GM19395 (cell line): ENCODE measurements around the gene HOXC4.

Source experiments
- ATAC-seq: cut with Tn5 transposase; IDR thresholded peaks from one replicate; pipeline ENCODE4 v1.9.1; 2021; ENCODE audit warnings: mild to moderate bottlenecking, moderate library complexity; ENCODE audit not compliant: unreplicated experiment

The HOXC4 gene

DNA sequence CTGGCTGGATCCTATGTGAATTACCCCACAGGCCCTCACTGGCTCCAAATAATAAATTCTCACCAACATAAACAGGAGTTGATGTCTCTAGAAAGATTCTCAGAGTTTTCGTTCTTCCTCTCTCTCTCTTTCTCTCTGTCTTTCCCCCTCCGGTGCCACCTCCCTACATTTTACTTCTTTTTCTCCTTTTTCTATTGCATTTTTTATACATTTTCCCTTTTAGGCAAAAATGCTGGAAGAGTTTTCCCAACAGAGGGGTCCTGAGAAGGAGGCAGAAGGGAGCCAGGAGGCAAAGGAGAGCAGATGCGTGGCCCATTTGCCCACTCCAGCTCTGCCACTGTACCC lies 26.2 kb upstream of the HOXC4 start:
- no peak for ATAC-seq

DNA sequence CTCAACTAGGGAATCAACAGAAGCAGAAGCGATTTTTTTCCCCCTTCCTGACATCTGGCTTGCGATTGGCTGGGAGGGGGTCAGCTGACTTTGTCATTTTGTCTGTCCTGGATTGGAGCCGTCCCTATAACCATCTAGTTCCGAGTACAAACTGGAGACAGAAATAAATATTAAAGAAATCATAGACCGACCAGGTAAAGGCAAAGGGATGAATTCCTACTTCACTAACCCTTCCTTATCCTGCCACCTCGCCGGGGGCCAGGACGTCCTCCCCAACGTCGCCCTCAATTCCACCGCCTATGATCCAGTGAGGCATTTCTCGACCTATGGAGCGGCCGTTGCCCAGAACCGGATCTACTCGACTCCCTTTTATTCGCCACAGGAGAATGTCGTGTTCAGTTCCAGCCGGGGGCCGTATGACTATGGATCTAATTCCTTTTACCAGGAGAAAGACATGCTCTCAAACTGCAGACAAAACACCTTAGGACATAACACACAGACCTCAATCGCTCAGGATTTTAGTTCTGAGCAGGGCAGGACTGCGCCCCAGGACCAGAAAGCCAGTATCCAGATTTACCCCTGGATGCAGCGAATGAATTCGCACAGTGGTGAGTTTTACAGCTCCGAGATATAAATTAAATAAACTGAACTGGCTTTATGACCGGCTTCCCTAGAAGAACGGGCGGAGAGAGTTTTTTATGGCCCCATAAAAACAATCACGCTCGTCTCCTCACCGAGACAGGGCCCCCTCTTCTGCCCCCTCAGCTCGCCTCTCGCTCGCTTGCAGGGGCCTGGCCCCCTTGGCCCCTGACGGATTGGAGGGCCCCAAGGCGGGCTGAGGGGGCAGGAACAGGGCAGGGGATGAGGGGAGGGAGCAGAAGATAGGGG lies 25.1 kb upstream of the HOXC4 start, which contains the start of gene HOXC6:
Gene HOXC6 (plus strand): TSS at position 127 of the 888 bp plus-strand sequence. CDS start 82 bp downstream, at position 209.
- ATAC-seq: no peak

- ATAC-seq: no peak
These were observed 23.9 kb upstream of the HOXC4 start for GRCh38 chr12:54029529-54030441.

- ATAC-seq: no peak
These were observed 23.2 kb upstream of the HOXC4 start for GRCh38 chr12:54030442-54030801.

GRCh38 chr12:54030889-54031471 lies 22.7 kb upstream of the HOXC4 start:
- no peak for ATAC-seq

DNA sequence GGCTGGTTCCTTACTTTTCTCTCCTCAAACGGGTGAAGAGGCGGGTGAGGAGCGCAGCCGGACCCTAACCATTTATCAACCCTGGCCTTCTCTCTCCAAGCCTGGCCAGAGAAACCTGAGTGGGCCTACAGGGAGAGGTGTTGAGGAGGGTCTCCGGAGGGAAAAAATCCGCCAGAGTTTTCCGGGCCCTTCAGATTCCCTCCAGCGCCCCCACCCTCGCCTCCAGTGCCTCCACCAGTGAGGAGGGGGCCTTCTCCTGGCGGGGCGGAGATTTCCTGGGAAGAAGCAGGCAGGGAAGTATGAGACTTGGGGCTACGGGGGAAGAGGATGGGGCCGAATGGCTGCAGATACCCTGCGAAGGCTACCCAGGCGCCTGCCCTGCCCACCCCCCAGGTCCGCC lies 22.2 kb upstream of the HOXC4 start:
- no peak for ATAC-seq

GRCh38 chr12:54032086-54032619 lies 21.5 kb upstream of the HOXC4 start:
- ATAC-seq: no peak

- ATAC-seq: no peak
These were observed 21.0 kb upstream of the HOXC4 start, which contains the start of gene HOXC5 for GRCh38 chr12:54032627-54033100. Gene HOXC5 (plus strand): TSS chr12:54033050. CDS start chr12:54033123, 73 bp downstream.

- no peak for ATAC-seq
These were observed 20.3 kb upstream of the HOXC4 start for GRCh38 chr12:54033106-54033979.

- no peak for ATAC-seq
These were observed 19.5 kb upstream of the HOXC4 start for GRCh38 chr12:54033980-54034784.

GRCh38 chr12:54034785-54035310 lies 18.8 kb upstream of the HOXC4 start:
- no peak for ATAC-seq

DNA sequence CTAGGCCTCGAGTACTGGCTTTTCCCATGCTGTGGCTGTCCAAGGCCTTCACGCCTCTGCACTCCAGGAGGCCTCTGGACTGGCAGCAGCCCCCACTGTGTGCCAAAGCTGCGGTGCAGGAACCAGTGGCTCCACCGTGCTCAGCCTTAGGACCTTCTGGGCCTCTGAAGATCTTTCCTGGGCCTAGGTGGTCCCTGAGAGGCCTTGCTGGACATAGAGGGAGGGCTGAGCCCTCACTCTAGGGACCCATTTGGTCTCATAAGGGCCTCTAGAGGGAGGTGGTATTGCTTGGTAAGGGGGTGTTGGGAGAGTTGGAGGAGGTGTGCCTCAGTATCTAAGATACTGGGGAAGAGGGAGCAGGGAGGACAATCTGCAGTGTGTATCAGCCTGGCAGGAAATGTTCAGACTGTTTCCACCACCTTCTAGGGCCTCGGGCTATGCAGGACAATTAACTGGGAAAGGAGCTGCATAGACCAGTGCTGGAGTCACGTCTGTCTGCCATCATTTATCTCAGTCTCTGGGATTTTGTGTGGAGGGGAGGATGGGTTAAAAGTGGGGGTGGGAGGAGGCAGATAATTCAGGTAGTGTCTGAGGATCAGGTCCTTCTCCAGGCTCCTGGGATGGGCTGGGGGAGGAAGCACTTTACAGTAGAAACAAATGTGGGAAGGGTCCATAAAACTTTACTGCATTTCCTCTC lies 17.9 kb upstream of the HOXC4 start:
- ATAC-seq: no peak

DNA sequence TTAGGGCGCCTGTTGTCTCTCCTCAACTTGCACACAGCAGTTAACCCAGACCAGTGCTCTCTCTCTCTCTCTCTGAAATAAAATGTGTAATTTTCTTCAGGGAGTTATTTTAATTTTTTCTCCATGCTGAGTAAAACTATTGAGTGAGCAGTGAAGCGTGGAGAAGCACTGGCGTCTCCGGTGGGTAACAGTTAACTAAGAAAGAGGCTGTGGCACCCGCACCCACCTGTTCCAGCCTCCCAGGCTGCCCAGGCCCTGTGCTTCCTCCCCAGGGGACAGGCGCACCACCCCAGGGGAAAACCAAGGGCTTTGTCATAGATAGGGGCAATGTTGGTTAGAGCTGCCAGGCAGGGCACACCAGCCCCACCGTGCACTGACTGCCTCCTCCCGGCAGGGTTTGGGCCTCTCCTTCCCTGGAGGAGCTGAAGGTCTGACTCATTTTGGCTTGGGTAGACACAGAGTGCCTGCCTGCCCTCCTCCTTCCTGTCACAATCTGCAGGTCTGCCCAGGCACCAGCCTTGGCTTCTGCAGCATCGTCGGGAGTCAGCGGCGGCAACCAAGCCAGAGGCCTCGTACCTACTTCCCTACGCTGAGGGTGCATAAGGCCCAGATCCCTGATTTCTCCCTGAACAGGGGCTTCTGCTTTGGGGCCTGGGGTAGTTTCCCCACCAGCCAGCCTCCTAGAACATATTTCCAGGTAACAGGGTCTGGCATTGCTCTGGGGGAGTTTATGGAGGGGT lies 16.8 kb upstream of the HOXC4 start:
- no peak for ATAC-seq

- no peak for ATAC-seq
These were observed 16.0 kb upstream of the HOXC4 start for GRCh38 chr12:54037360-54038283.

DNA sequence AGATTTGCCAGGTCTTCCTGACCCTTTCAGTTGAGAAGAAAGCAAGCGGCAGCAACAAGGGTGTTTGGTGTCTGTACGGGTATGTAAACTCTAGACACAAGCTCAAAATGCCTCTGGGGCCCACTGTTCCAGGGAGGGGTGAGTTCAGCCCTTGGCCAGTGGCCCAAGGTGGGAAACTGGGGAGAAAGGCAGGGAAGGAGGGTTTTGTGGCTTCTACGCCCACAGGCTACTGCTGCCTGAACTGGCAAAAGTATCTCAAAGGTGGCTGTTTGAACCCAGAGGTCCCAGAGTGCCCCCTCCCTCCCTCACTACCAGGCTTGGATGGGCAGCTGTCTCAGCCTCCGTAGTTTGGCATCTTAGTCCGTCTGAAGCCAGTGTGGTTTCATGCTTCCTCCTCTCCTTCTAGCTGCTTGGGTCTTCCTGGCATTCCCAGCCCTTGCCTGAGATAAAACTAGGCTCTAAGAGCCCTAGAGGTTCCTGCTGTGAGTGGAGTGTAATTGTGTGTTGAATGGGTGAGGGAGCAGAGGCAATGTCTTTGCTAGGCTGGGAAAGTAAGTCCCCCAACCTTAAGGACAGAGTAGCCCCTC lies 15.3 kb upstream of the HOXC4 start:
- no peak for ATAC-seq

- no peak for ATAC-seq
These were observed 14.7 kb upstream of the HOXC4 start for GRCh38 chr12:54038871-54039414.
